SIG-M5 treated with dmso at 0.1 percent for 504 hours (cell line): ENCODE results near the gene BACH1.

ENCODE experiments used
- DNase-seq: peaks from one replicate; lab custom pipeline; 2025; ENCODE audit not compliant: unreplicated experiment; lab: John Stamatoyannopoulos, UW

The BACH1 gene

DNA sequence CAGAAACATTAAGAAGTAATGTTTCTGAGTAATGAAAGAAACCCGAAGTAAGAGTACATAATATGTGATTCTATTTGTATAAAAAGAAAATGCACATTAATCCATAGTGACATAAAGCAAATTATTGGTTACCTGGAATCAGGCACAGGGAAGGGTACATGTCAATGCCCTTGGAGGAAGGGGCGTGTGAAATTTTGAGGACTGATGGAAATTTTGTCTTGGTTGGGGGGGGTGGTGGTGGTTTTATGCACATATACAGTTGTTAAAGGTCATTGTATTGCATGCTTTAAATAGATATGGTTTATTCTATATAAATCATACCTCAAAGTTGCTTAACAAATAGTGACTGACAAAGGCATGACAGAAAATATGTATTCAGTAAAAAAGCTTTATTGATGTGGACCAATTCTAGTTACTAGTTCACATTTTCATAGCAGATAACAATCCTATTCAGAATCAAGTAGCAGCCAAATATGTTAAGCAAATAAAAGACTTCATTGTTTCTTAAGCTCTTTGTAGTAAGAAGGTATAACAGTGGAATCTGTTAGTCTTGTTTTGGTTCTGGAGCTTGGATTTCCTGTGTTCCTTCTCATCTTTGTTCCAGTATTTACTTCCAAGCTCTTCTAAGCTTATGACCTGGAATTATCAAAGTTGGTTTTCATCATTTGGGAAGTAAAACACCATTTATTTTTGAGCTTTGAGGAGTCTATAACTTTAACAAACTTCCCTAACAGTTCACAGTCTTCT is 15.1 kb downstream of the BACH1 start:
- no peak for DNase-seq

- no peak for DNase-seq
These were observed 16.5 kb downstream of the BACH1 start for GRCh38 chr21:29315131-29315749.

GRCh38 chr21:29316029-29316742 is 17.5 kb downstream of the BACH1 start:
- no peak for DNase-seq

GRCh38 chr21:29316806-29317205 is 18.1 kb downstream of the BACH1 start:
- DNase-seq = no peak

DNA sequence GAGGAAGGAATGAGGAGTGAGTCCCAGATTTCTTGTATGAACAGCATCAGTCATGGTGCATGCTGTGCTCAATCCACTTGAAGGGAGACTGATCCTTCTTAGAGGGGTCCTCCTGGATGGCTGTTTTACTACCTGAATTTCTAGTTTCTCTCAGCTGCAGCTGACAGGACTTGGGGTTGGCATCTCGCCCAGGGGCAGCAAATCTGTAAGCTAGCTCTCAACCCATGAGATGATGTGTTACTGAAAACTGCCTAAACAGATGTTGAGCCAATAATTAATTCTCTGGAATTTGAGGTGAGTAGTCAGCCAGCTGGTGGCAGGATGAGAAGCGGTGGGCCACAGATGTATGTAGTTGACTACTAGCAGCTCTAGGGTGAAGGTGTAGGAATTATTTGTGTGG is 19.6 kb downstream of the BACH1 start:
- no peak for DNase-seq

- DNase-seq = no peak
These were observed 21.3 kb downstream of the BACH1 start for GRCh38 chr21:29320031-29320430.

DNA sequence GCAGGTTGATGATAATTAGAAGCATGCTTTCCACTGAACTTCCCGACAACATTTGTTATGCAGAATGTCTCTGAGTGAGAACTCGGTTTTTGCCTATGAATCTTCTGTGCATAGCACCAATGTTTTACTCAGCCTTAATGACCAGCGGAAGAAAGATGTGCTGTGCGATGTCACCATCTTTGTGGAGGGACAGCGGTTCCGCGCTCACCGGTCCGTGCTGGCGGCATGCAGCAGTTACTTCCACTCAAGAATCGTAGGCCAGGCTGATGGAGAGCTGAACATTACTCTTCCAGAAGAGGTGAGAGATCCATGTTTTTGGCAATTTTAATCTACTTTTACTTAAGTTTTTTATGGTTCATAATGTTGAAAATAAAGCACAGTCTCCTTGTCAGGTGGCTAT is 22.5 kb downstream of the BACH1 start:
- no peak for DNase-seq

DNA sequence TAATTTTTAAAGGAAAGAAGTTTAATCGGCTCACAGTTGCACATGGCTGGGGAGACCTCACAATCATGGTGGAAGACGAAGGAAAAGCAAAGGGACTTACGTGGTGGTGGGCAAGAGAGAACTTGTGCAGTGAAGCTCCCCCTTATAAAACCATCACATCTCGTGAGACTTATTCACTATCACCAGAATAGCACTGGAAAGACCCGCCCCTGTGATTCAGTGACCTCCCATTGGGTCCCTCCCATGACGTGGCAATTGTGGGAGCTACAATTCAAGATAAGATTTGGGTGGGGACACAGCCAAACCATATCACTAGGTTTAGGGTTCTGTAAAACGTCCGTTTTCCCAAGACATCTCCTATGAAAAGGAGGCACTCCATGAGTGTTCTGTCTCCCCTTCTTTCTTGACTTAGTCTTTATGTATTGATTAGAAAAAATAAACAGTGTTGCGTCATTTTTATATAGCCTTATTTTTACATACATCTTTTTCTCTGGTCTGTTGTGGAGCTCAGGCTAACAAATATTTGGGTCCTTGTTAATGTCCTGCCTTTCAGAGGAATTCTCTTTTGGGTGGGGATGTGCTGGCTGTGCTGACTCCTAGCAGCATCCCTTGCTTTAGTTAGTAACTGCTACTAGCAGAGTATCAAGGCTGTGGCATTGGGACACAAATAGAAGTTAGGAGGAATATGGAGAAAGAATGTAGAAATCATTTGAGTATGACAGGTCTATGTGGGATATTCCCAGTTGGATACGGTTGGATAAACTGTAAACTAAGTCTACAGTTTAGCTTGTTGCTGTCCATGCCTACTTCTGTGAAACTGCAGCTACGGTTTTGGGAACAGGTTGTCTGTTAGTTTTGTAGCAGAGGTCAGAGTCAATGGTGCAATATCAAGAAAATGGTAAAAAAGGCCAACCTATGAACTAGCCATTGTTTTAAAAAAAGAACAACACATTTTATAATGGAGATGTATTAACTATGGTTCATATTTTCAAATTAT is 23.5 kb downstream of the BACH1 start:
- DNase-seq = no peak

DNA sequence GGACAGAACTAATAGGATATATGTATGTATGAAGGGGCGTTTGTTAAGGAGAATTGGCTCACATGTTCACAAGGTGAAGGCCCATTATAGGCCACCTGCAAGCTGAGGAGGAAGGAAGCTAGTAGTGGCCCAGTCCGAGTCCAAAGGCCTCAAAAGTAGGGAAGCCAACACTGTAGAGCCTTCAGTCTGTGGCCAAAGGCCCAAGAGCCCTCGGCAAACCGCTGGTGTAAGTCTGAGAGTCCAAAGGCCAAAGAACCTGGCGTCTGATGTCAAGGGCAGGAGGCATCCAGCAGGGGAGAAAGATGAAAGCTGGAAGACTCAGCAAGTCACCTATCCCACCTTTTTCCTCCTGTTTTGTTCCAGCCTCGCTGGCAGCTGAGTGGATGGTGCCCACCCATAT is 24.5 kb downstream of the BACH1 start:
- DNase-seq = no peak

- no peak for DNase-seq
These were observed 28.3 kb downstream of the BACH1 start for GRCh38 chr21:29326914-29327554.

GRCh38 chr21:29329406-29329805 is 30.7 kb downstream of the BACH1 start:
- DNase-seq = no peak

GRCh38 chr21:29330797-29331196 is 32.1 kb downstream of the BACH1 start:
- DNase-seq = no peak

DNA sequence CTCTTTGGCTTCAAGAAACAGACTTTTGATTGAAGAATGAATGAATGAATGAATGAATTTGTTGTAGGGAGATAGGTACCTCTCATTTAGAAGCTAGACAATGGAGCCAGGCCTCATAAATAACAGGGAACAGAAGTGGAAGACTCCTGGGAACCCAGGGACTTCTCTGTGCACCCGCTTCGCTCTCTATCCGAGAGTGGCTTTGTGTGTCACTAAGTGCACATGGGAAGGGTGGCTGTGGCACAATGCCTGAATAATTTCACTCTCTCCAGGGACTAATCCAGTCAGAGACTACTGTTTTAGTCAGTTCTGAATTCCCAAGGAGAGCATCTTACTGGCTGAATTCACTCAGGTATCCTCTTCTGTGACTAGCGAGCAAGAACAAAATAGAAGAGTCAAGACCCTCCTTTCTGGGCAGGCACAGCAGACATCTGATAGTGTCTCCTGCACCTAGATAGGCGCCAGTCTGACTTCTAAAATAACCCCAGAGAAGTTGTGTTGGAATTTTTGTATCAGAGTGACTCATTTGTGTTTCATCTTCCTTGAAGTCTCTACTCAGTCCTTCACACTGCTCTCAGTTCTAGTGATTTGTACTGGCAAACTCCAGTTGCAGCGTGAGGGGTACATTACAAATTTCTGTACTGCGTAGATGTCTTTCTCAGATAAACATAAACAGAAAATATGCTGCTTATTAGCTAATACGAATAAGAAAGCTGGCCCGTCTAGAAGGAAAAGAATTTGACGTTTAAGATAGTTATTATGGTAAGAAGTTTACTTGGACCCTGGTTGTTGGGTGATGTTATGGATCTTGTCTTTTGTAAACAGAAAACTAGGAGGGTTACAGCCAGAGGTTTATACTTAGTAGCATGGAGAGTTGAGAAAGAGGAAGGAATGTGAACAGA is 34.0 kb downstream of the BACH1 start:
- DNase-seq = no peak

DNA sequence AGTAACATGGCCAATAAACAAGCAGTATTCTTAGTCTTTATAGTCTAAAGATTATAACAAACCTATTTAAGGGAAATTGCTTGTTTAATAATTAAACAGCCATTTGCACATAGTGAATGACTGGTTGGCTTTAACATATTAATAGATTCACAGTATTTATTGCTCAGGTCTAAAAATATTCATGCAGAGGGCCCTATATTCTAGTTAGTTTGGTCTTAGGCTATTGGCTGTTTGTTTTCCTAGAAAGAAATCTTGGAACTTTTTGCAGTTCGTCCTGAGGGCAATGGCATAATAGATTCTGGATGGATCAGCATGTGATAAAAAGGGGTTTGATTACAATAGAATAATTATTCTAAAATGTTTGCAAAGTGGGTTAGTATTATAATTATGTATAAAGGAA is 34.7 kb downstream of the BACH1 start:
- DNase-seq = no peak

DNA sequence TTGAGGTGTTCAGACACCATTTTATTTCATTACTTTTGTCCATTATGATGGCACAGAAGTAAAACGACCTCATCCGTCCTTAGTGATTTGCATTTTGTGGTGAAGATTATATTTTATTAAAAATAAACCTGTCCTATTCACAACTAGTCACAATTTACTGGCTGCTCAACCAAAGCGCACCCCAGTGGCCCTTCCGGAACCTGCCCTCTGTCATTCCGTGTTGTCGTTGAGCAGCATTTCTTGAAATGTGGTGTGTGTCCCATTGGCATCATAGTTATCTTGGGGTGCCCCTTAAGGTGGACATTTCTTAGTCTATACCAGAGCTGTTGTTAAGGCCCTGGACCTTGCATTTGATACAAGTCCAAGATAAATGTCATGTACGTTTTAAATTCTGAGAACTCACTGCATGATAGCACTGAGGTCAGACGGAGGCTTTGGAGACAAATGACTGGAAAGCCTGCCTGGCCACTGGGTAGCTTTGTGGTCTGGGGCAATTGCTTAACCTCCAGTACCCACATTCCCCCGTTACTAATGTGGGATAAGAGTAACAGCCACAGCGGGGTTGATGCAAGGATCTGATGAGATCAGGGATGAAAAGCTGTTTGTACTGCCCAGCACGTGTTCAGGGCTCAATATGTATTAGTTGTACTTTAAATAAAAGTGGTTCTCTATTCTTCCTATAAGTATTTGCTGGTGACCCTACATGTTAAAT is 36.2 kb downstream of the BACH1 start:
- peak; percentile 69 for DNase-seq

- DNase-seq = no peak
These were observed 37.0 kb downstream of the BACH1 start for GRCh38 chr21:29335720-29336119.

- DNase-seq = no peak
These were observed 39.5 kb downstream of the BACH1 start for GRCh38 chr21:29338256-29338655.

DNA sequence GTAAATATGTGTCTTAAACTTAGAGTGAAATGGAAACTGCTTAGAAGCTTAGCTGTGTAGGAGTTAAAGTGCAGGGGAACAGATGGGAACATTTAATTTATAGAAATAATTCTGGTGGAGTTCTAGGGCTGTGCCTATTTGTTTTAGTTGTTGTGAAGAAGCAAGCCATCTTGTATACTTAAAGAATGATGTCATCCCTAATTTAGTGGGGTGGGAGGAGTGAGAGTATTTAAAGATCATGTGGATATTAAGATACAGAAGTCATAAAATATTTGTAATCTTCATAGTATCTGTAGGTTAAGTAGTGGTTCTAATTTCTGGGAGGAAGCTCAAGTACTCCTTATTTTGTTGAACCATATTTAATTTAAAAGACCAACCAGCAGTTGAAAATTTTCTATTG is 41.5 kb downstream of the BACH1 start:
- no peak for DNase-seq
